COLO829 (cell line): ENCODE data around the gene CNTN2.
A peak's percentile ranks its signal among the peaks of the same experiment; 100 is the strongest.

Experiments
- DNase-seq: peaks from one replicate; pipeline ENCODE4 v3.0.0; 2012; ENCODE audit warnings: low spot score

Gene CNTN2

GRCh38 chr1:205056956-205057568 is 14.1 kb downstream of the CNTN2 start:
- DNase-seq, result no peak

GRCh38 chr1:205057808-205058575 is 15.0 kb downstream of the CNTN2 start:
- no peak for DNase-seq

GRCh38 chr1:205058853-205059252 is 15.8 kb downstream of the CNTN2 start:
- DNase-seq, result no peak

- no peak for DNase-seq
Measured at GRCh38 chr1:205059660-205060059, 16.6 kb downstream of the CNTN2 start.

GRCh38 chr1:205060746-205061145 is 17.7 kb downstream of the CNTN2 start:
- no peak for DNase-seq

- DNase-seq, result no peak
Measured at GRCh38 chr1:205061227-205061626, 18.2 kb downstream of the CNTN2 start.

- DNase-seq, result peak; percentile 89
Measured at GRCh38 chr1:205061665-205062069, 18.7 kb downstream of the CNTN2 start.

GRCh38 chr1:205062319-205062718 is 19.3 kb downstream of the CNTN2 start:
- no peak for DNase-seq

- DNase-seq, result no peak
Measured at GRCh38 chr1:205062895-205063294, 19.9 kb downstream of the CNTN2 start.

GRCh38 chr1:205064301-205064700 is 21.3 kb downstream of the CNTN2 start:
- no peak for DNase-seq

GRCh38 chr1:205064741-205065316 is 21.8 kb downstream of the CNTN2 start:
- DNase-seq, result no peak

- DNase-seq, result no peak
Measured at GRCh38 chr1:205065666-205066065, 22.7 kb downstream of the CNTN2 start.

- DNase-seq, result peak; percentile 48
Measured at GRCh38 chr1:205066141-205066818, 23.3 kb downstream of the CNTN2 start.

- DNase-seq, result no peak
Measured at GRCh38 chr1:205067031-205067430, 24.0 kb downstream of the CNTN2 start.

GRCh38 chr1:205068001-205068400 is 25.0 kb downstream of the CNTN2 start:
- no peak for DNase-seq

GRCh38 chr1:205068457-205069040 is 25.5 kb downstream of the CNTN2 start:
- DNase-seq, result no peak

GRCh38 chr1:205069371-205070125 is 26.5 kb downstream of the CNTN2 start:
- no peak for DNase-seq

GRCh38 chr1:205071028-205071409 is 28.0 kb downstream of the CNTN2 start:
- DNase-seq, result no peak

- no peak for DNase-seq
Measured at GRCh38 chr1:205071801-205072200, 28.8 kb downstream of the CNTN2 start.

- no peak for DNase-seq
Measured at GRCh38 chr1:205072286-205072685, 29.3 kb downstream of the CNTN2 start.

GRCh38 chr1:205072881-205073280 is 29.9 kb downstream of the CNTN2 start:
- DNase-seq, result no peak

GRCh38 chr1:205073511-205073910 is 30.5 kb downstream of the CNTN2 start:
- no peak for DNase-seq
